ENCODE measurements around the gene ATP2B2.

Gene ATP2B2

DNA sequence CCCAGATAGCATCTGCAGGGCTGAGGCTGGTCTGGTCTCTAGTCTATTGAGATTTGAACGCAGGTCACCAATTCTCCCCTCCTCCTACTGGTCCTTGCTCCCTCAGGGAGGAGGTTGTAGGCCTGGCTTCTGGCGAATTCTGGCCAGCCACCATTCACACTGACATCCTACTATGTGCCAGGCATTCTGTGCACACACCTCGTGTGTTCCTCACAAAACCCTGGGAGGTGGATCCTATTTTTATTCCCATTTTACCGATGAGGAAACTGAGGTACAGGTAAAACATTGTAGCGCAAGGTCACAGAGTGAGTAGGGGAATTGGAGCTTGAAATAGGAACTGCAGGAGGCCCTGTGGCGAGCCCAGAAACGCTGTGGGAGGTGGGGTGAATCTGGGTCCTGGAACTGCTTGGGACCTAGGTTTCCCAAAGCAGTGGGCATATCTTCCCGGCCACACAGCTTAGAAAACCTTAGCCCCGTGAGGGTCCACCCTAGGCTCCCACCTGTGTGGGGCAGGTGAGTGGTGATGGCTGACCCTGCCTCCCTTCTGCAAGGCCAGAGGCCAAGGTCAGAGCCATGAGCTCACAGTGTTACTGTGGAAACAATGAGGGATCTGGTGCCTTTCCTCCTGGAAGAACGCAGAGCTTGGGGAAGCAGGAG lies 4.8 kb upstream of the ATP2B2 start:
- no peak for DNase-seq

DNA sequence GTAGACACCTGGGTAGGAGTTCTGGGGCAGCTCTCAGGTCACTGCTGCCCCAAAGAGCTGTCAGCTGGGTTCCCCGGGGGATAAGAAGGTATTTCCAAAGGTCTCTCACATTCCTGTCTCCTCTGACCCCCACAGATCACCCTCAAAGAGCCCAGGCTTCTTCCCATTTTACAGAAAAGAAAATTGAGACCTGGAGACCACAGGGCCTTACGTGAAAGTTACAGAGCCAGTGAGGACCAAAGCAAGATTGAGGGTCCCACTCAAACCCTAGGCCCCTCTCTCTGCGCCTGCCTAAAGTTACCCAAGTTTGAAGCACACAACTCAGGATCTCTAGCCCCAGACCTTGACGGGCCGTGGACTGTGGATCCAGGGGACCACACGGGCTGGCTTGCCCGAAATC lies 3.9 kb upstream of the ATP2B2 start:
- DNase-seq, result no peak

- DNase-seq, result no peak
These were observed 3.4 kb upstream of the ATP2B2 start for GRCh38 chr3:10508619-10509260.

DNA sequence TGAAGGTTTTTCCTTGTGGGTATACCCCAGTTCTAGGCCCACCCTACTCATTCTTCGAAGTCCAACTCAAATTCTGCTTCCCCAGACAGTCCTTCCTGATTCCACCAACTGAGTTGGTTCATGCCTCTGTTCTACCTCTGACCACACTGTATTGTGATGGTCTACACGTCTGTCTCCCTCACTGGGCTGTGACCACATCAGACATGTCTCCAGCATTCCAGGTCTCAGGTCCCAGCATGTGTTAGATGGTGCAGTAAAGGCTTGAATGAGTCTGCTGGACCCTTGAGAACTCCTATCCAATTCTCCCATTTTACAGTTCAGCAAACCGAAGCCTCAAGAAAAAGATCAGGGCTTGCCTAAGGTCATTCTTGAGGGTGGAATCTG lies 2.8 kb upstream of the ATP2B2 start:
- no peak for DNase-seq

DNA sequence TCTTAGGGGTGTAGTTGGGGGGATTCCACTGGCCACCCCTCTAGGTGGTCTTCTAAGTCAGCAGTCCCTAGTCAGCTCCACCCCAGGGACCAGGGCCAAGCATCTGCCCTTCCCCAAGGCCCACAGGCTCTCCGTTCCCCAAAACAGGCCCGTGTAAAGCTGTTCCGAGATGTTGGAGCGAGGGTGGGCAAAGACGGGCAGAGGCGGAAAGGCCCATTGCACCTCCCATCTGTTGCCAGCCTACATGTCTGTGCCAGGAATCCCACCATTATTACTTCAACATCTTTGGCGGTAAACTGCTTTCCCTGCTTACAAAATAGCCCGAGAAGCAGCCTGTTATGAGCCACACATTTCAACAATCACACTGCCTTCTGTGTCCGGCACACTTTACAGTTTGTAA lies 1.9 kb upstream of the ATP2B2 start:
- no peak for DNase-seq

DNA sequence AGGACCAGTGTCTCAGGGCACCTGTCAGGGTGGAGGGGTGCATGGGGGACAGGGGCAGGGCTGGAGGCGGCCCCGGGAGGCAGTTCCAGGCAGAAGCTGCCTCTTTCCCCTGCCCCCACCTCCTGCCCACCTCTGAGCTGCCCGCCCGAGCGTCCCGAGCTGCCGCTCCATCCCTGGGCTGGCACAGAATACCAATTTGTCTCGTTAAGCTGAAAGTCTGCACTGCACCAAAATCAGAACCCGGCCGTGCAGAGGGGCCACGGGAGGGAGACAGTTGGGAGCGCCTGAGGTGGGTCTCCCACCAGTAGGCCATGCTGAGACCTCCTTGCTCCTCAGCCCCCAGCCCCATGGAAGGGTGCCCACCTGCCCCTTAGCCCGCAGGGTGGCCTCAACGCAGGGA lies 1.3 kb upstream of the ATP2B2 start:
- no peak for DNase-seq

GRCh38 chr3:10505791-10506585 lies 602 bp upstream of the ATP2B2 start:
- no peak for DNase-seq

- DNase-seq, result no peak
These were observed 976 bp downstream of the ATP2B2 start for GRCh38 chr3:10504171-10505049.

DNA sequence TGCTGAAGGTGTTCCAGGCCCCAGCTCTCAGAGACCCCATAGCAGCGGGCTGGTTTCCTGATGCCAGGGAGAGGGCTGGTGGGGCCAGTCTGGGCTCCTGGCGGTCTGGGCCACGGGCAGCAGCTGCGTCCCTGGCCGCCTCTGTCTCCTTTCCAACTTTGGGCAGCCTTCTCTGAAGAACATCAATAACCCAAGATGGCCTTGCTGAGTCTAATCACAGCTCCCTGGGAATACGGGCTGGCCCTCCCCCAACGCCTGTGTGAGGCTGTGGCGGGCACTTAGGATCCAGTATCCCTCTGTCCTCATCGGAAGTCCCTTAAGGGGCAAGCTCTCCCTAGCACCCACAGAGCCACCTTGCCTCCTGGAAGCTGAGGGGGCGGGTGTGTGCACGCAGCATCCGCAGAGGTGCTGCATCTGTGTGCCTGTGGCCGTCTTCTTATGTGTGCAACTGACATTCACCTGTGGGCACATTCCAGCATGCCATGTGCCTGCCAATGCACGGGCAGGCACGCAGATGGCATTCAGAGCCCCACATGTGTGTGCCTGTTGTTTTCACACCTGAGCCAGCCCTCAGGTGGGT lies 2.1 kb downstream of the ATP2B2 start:
- DNase-seq, result no peak

DNA sequence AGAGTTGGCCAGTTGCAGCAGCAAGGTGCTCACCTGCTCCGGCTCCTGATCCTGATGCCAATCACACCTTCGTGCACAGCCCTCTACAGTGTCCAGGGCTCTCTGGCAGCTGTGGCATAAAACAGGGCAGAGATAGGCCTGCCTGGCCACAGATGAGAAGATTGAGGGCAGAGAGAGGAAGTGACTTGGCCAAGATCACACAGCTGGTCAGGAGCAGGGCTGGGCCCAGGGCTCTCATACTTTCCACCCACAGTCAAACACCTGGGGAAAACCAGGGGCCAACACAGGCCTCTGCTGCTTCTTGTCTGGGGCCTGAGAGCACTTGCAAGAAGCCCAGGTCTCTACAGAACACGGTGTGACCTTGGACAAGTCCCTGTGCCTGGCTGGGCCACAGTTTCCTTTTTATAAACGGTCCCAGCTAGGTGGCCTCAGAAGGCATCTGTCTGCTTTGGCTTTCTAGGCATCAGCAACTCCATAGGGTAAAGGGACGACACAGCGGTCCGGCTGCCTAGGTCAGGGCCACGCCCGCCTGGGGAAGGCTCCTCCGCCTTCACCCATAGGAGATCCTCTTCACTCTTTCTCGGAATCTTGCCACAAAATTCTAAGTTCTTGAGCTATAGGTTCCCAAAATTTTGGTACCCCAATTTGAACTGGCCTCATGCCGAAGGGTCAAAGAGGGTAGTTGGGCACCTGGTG lies 3.1 kb downstream of the ATP2B2 start:
- no peak for DNase-seq

DNA sequence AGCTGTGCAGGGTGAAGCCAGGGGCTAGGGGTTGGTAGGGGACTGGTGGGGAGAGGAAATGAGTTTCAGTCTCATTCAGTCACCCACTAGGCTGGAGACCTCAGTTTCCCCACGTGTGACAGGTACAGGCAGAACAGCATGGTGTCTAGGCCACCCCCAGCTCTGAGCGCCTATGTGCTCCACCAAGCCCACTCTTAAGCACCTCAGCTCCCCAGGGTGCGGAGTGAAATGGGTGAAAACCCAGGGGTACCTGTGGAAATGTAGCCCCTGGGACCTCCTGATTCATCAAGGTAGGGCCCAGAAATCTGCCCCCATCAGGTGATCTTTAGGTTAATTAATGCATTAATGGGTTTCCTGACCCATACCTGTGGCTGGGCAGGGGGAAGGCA lies 3.7 kb downstream of the ATP2B2 start:
- DNase-seq, result no peak

DNA sequence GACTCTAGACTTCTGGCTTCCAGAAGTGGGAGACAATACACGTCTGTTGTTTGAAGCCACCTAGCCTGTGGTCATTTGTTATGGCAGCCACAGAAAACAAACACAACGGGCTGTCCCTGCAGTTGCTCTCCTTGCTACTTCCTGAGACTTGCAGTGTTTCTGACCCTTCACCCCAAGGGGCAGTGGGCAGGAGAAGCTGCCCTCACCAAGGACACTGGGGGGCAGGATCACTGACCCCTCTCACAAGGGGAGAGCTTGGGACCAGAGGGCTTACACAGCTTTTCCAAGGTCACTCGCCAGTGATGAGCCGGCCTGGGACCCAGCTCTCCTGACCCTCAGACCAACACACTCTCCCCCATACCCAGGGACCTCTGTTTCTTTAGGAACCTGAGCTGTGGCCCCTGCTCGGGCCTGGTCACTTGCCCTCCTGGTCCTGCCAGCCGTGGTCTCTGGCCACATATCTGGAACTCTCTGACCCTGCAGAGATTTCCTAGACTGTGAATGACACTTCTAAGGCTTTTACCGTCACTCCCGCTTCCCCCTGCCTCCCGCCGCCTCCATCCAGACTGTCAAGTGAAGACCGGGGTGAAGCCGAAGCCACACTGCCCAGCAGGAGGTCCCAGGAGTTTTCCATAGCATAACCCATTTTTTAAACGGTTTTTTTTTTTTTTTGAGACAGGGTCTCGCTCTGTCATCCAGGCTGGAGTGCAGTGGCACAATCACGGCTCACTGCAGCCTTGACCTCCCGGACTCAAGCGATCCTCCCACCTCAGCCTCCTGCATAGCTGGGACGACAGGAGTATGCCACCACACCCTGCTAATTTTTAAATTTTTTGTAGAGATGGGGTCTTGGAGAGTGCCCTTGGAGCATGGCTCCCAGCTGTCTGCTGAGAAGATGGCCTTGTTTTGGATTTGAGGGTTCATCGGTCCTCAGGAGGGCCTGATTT lies 4.4 kb downstream of the ATP2B2 start:
- DNase-seq, result no peak

- DNase-seq, result no peak
These were observed 7.1 kb downstream of the ATP2B2 start for GRCh38 chr3:10498271-10498670.

DNA sequence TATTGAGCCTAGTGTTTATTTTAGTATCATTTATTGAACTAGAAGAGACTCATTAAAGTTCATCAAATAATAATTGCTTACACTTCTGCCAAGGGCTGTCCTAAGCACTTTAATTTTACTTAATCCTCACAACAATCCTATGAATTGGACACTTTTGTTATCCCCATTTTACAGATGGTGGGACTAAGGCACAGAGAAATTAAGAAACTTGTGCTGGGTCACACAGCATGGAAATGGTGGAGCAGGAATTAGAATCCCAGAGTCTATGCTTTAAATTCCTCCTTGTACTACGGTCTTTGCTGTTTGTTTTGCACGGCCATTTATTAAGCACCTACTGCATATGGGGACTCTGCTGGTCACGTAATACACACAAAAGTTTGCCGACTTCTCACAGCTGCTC lies 7.9 kb downstream of the ATP2B2 start:
- no peak for DNase-seq

DNA sequence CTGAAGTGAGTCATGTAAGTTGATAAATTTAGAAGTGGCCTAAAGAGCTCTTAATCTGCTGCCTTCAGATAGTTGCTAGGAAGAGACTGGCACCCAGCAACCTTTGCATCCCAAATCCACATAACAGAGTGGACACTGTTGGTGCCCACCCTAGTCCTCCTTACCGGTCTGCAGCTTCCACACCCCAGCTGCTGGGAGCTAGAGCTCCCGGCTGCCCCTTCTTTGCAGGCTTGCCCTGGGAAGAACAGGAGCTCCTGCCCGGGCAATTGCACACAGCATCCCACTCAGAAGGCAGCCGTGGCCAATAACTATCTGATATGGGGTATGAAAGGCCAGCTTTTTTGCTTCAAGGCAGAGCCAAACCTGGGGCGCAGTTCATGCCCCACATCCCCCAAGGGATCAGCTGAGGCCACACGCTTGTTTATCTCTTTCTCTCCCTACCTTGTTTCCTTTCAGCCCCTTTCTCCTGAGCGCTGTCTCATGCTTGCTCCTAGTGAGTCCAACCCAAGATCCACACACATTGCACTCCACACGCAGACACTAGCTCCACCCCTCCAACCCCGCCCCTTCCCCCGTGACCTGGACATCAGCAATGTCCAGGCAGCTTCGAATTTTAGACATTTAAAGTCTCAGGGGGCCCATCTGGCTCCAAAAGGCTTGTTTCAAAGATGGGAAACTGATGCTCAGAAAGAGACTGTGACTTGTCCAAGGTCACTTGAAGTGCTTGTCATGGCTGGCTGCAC lies 9.1 kb downstream of the ATP2B2 start:
- DNase-seq, result no peak

DNA sequence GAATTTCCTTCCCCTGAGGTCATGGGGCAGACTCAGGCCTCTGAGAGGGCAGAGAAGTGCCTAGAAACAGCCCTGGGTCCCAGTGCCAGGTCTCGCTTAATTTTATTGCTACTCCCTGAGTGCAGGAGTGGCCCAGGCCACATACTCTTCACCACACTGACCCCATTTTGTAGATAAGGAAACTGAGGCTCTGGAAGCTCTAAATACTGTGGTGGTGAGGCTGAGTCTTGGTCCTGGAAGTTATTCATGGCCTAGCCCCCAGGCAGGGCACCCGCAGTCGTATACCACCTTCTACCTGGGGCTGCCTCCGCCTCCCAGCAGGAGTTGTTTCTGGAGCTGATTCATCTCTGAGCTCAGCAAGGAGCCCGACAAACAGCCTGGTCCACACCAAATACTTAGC lies 9.8 kb downstream of the ATP2B2 start:
- no peak for DNase-seq

- DNase-seq, result peak; percentile 12
These were observed 10.4 kb downstream of the ATP2B2 start for GRCh38 chr3:10495003-10495402.

DNA sequence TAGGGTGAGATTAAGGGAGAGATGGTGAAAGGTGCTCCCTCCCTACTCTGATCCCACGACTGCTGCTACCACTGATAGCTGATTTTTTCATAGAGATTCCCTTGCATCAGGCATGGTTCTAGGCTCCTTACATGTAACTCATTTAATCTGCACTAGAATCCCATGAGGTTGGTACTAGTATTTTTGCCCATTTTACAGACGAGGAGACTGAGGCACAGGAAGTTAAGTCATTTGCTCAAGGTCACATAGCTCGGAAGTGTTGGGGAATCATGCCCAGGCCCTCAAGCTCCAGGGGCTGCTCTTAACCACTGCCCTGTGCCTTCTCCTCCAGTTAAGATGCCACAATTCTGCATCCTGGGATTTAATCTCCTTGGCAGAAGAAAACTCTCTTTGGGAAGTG lies 11.2 kb downstream of the ATP2B2 start:
- DNase-seq, result no peak

DNA sequence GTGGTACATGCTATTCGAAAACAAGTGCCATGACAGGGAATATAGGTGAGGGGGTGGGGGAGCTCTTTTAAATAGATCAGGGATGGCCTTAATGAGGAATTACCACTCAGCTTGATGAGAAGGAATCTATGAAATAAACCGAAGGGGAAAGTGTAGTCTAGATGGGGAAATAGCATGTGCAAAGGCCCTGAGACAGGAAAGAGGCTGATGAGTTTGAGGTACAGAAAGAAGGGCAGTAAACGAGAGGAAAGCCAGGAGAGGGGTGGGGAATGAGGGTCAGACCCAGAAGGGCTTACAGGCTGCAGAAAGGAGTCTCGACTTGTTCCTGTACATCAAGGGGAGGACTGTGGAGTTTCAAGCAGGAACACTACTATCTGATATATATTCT lies 12.2 kb downstream of the ATP2B2 start:
- no peak for DNase-seq

All from suppressor macrophage treated with lipopolysaccharide for 4 hours (primary cell).